Brain pericyte (primary cell): Measurements from ENCODE around the gene FHIT.
"Not testable (repeated sequence)": the region's sequence is repeated elsewhere in the genome, so short reads cannot be mapped to it uniquely, and the experiment has no call there.

ENCODE experiments used
- DNase-seq: peaks from one replicate; pipeline ENCODE4 v3.0.0-alpha.2; 2012; ENCODE audit warnings: low read depth, low spot score

FHIT gene

GRCh38 chr3:60932170-60932569 lies 319.1 kb downstream of the FHIT start:
- DNase-seq, result no peak

DNA sequence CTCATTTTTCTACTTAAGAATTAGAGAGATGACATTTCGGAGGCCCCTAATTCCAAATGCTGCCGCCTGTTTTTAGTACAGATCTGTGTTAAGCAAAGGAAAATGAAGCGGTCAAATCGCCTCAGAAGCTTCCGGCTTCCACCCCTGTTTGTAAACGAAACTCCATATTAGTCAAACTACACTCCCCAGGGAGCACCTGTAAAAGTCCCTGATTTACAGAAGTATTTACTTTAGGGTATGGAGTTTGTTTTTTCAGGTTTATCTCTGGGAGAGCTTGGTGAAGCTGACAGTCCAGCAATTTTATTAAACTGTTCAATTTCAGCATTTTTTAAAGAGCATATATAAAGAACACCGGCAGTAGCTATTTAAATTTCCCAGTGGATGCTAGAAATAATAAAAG lies 319.8 kb downstream of the FHIT start:
- no peak for DNase-seq

DNA sequence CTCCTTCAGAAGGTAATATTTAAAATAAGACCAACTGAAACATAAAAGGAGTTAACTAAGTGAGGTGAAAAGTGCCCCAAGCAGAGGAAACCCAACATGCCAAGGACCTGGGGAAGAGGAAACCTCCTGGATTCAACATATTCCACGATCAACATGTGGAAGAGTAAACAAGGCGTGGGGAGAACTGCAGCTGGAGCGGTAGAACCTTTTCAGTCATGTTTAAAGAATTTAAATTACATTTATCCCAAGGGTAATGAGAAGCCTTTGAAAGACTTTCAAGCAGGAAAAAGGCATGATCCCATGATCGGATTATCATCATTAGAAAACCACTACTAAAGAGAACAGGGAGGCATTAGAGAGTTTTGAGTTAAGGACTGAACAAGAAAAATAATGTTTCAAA lies 330.7 kb downstream of the FHIT start:
- no peak for DNase-seq

GRCh38 chr3:60919296-60919695 lies 332.0 kb downstream of the FHIT start:
- no peak for DNase-seq

- no peak for DNase-seq
Observed at GRCh38 chr3:60917141-60917540, 334.1 kb downstream of the FHIT start.

GRCh38 chr3:60916546-60916945 lies 334.7 kb downstream of the FHIT start:
- no peak for DNase-seq

- DNase-seq, result no peak
Observed at GRCh38 chr3:60913474-60913873, 337.8 kb downstream of the FHIT start.

DNA sequence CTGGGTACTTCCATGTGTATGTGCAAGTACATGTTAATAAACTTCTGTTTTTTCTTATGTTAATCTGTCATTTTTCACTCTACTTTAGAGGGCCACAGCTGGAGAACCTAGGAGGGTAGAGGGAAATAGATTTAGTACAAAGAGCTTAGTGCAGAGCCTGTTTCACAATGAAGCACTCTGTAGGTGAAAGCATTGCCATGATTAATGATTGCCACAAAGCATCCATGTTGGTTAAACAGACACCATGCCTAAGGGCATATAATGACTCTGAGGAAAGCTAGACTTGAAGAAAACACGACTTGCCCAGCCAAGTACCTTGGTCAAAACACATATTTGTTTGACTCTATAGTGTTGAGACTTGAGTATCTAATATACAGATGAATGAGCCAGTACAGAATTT lies 338.4 kb downstream of the FHIT start:
- DNase-seq, result no peak

GRCh38 chr3:60912142-60912541 lies 339.1 kb downstream of the FHIT start:
- no peak for DNase-seq

- no peak for DNase-seq
Observed at GRCh38 chr3:60909526-60909925, 341.7 kb downstream of the FHIT start.

GRCh38 chr3:60906283-60906682 lies 345.0 kb downstream of the FHIT start:
- DNase-seq, result no peak

DNA sequence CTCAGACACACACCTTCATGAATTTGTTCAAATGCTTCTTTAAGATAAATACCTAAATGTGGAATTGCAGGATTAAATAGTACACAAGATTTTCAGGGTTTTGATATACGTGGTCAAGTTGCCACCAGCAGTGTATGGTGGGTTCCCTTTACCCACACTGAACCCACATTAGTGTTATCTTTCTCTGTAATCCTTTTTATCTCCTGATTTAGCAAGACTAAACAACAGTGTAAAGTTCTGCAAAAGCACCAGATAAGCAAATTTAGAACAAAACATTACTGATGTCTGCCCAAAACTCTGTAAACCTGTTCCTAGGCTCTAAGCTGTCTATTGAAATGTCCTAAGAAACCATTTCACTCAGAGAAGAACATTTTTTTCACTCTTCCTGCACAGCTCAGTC lies 352.9 kb downstream of the FHIT start:
- no peak for DNase-seq

DNA sequence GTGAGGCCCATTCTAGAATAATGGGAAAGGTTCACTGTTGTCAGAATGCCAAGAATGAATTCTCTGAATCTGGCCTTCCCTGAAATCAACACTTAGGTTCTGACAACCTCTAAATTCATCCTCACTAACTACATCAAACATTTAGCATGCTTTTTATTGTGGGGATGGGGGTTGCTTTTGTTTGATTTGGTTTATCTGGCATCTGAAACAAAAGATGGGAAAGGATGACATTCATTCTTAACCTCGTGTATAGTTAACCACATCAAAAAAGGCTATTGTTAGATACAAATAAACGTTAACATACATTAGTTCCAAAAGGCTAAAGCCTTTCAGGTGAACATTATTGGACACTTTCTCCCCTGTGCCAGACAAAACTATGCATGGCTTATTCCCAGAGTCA lies 357.3 kb downstream of the FHIT start:
- DNase-seq, result no peak

- no peak for DNase-seq
Observed at GRCh38 chr3:60890226-60890625, 361.0 kb downstream of the FHIT start.

DNA sequence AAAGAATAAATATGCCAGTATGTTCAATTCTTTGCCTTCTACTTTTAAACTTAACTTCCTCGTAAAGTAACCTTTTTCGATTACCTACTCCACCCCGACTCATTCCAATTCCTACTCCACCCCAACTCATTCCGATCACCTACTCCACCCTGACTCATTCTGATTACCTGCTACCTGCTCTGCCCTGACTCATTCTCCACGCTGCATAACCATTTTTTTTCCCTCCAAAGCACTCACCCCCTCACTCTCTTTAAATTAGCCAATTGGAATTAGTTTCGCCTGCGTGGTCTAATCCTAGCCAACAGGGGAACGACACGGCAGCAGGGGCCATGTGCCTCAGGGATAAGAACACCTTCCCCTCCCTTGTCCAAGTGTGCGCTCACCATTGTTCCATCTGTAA lies 362.3 kb downstream of the FHIT start:
- DNase-seq, result not testable (repeated sequence)

DNA sequence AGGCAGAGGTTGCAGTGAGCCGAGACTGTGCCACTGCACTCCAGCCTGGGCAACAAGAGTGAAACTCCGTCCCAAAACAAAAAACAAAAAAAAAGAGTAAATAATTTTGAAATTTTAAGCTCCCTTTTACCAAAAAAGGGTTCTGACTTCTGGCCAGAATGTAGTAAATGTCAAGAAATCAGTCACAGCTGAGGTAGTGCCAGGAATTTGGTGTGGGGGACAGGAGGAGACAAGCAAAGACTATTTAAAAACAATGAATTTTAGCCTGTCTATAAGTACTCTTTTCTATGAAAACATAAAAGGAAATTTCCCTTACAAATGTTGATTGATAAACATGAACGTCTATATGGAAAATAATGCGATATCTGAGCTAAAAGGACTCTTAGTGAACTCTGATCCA lies 363.7 kb downstream of the FHIT start:
- DNase-seq, result no peak

DNA sequence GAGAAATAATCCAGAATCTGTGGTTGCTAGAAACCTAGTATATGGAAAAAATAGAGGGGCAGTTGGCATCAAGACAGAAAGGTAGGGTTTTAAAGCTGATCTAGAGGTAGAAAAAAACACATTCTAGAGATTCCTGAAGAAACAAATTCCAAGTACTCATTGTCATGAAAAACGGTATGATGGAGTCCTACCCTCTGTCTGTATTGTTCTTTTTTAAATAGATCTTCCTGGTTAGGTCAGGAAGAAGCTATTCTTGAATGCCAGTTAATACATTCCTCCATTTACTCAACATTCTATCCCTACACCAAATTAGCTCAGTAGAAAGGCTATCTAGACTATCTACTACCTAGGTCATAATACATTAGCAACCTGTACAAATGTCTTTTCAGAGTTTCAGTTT lies 364.7 kb downstream of the FHIT start:
- DNase-seq, result no peak

GRCh38 chr3:60884005-60884404 lies 367.2 kb downstream of the FHIT start:
- no peak for DNase-seq

DNA sequence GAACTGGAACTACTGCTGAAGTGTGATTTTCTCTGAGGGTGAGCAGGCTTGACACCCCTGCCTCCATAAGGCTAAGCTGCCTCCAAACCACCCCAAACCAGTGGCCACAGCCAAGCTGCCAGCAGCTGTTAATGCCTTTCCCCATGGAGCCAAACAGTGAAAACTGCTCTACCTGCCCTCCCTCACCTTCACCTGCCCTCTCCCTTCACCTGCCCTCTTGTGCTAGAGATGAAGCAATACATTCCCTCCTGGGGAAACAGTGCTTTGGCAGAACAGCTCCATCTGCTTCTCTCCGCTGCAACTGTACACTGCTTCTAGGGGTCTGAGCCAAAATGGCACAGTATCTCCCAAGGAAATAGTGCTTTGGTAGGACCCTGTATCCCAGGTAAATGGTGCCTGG lies 374.1 kb downstream of the FHIT start:
- no peak for DNase-seq

GRCh38 chr3:60870396-60870795 lies 380.9 kb downstream of the FHIT start:
- DNase-seq, result no peak

DNA sequence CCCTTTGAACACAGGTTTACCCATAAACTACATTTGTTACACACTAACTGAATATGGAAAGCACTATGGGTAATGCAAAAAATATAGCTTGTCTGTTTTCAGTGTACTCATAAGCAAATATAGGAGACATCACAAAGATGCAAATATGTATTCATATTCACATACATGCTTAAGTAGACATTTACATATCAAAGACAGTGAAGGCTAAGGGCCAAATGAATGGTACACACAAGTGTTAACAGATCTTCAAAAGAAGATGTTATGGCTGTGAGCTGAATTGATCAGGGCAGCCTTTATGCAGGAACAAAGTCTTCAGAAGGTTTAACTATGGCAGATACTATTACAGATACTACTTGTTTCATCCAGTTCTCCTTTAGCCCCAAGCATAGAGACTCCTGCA lies 384.1 kb downstream of the FHIT start:
- no peak for DNase-seq

- DNase-seq, result no peak
Observed at GRCh38 chr3:60856257-60857046, 394.8 kb downstream of the FHIT start.

GRCh38 chr3:60855250-60855649 lies 396.0 kb downstream of the FHIT start:
- no peak for DNase-seq

GRCh38 chr3:60854791-60855190 lies 396.5 kb downstream of the FHIT start:
- DNase-seq, result no peak
